Liver (tissue), 9 donors: Measurements from ENCODE around the gene PIGR. TPM values are rescaled to one million over a fixed set of nuclear protein-coding genes. Genes with fewer than 3 reads are reported as not detected.

Source experiments
- DNase-seq: peaks from one replicate; pipeline ENCODE4 v3.0.0-alpha.2; 2017; ENCODE audit warnings: low spot score
- H3K27ac ChIP-seq, 2 donors: one replicate each; pipeline ENCODE4 v1.7.0; 2013; ENCODE audit warnings: inconsistent platforms in 2 of 2, low read length in 2 of 2, control low read depth in 1 of 2, low read depth in 1 of 2, mild to moderate bottlenecking in 1 of 2
- H3K27me3 ChIP-seq, 4 donors: one replicate each; pipeline versions ENCODE4 v1.6.1 to v1.7.0; 2013; ENCODE audit warnings: low read length in 3 of 4, inconsistent platforms in 1 of 4, mild to moderate bottlenecking in 1 of 4, moderate library complexity in 1 of 4; ENCODE audit not compliant: control insufficient read depth in 4 of 4, insufficient read depth in 4 of 4
- H3K36me3 ChIP-seq, 4 donors: one replicate each; pipeline versions ENCODE4 v1.6.1 to v1.7.0; 2013; ENCODE audit warnings: low read length in 3 of 4, mild to moderate bottlenecking in 3 of 4, low read depth in 1 of 4, moderate library complexity in 1 of 4; ENCODE audit not compliant: control insufficient read depth in 4 of 4, insufficient read depth in 3 of 4
- H3K4me1 ChIP-seq, 4 donors: one replicate each; pipeline versions ENCODE4 v1.6.1 to v1.7.0; 2013; ENCODE audit warnings: low read length in 3 of 4, mild to moderate bottlenecking in 3 of 4, moderate library complexity in 1 of 4; ENCODE audit not compliant: control insufficient read depth in 4 of 4, insufficient read depth in 4 of 4
- H3K4me3 ChIP-seq, 3 donors: one replicate each; pipeline versions ENCODE4 v1.6.1 to v1.7.0; 2013; ENCODE audit warnings: low read length in 3 of 3, control low read depth in 1 of 3, low read depth in 1 of 3, mild to moderate bottlenecking in 1 of 3
- H3K9ac ChIP-seq, 2 donors: one replicate each; pipeline ENCODE4 v1.7.0; 2013; ENCODE audit warnings: low read length in 2 of 2, mild to moderate bottlenecking in 2 of 2, moderate library complexity in 2 of 2, control low read depth in 1 of 2, low read depth in 1 of 2
- H3K9me3 ChIP-seq, 4 donors: one replicate each; pipeline versions ENCODE4 v1.6.1 to v1.7.0; 2013; ENCODE audit warnings: low read length in 3 of 4; ENCODE audit not compliant: control insufficient read depth in 4 of 4
- ATF3 ChIP-seq: IDR thresholded peaks from 2 replicates; pipeline ENCODE4 v1.6.1; 2016; ENCODE audit warnings: antibody characterized with exemption
- CTCF ChIP-seq: fragments of 150-350 bp; IDR thresholded peaks from 2 replicates; pipeline ENCODE4 v1.5.1; 2017; ENCODE audit warnings: improper control_type of control experiment, low read depth, low read length; ENCODE audit not compliant: missing input control
- EGR1 ChIP-seq, 2 donors: IDR thresholded peaks; 2 replicates each; pipeline ENCODE4 v1.6.1; 2016 to 2018; ENCODE audit warnings: antibody characterized with exemption in 2 of 2, low read depth in 2 of 2
- FOXA1 ChIP-seq: IDR thresholded peaks from 2 replicates; pipeline ENCODE4 v1.6.1; 2016; ENCODE audit warnings: antibody characterized with exemption
- FOXA2 ChIP-seq: IDR thresholded peaks from 2 replicates; pipeline ENCODE4 v1.6.1; 2016; ENCODE audit warnings: antibody characterized with exemption
- GABPA ChIP-seq, 2 donors: IDR thresholded peaks in 1 of 2; conservative IDR thresholded peaks in 1 of 2; 2 replicates each; pipeline ENCODE4 v1.6.1; 2016; ENCODE audit warnings: antibody characterized with exemption in 2 of 2, mild to moderate bottlenecking in 1 of 2, moderate library complexity in 1 of 2
- HNF4A ChIP-seq, 2 donors: conservative IDR thresholded peaks; 2 replicates each; pipeline ENCODE4 v1.6.1; 2016; ENCODE audit warnings: antibody characterized with exemption in 2 of 2, mild to moderate bottlenecking in 2 of 2
- HNF4G ChIP-seq: IDR thresholded peaks from 2 replicates; pipeline ENCODE4 v1.6.1; 2016; ENCODE audit warnings: antibody characterized with exemption
- JUND ChIP-seq, 2 donors: IDR thresholded peaks; 2 replicates each; pipeline ENCODE4 v1.6.1; 2016; ENCODE audit warnings: antibody characterized with exemption in 2 of 2
- MAX ChIP-seq: IDR thresholded peaks from 2 replicates; pipeline ENCODE4 v1.6.1; 2016; ENCODE audit warnings: antibody characterized with exemption
- NR2F2 ChIP-seq: IDR thresholded peaks from 2 replicates; pipeline ENCODE4 v1.6.1; 2016; ENCODE audit warnings: antibody characterized with exemption
- RAD21 ChIP-seq, 2 donors: IDR thresholded peaks; 2 replicates each; pipeline ENCODE4 v1.6.1; 2016; ENCODE audit warnings: antibody characterized with exemption in 2 of 2, mild to moderate bottlenecking in 2 of 2
- RXRA ChIP-seq, 2 donors: IDR thresholded peaks; 2 replicates each; pipeline ENCODE4 v1.6.1; 2017 to 2018; ENCODE audit warnings: antibody characterized with exemption in 2 of 2, mild to moderate bottlenecking in 1 of 2
- SP1 ChIP-seq: IDR thresholded peaks from 2 replicates; pipeline ENCODE4 v1.6.1; 2018; ENCODE audit warnings: antibody characterized with exemption, mild to moderate bottlenecking
- TAF1 ChIP-seq: conservative IDR thresholded peaks from 2 replicates; pipeline ENCODE4 v1.6.1; 2016; ENCODE audit warnings: antibody characterized with exemption, mild to moderate bottlenecking
- ZBTB33 ChIP-seq: IDR thresholded peaks from 2 replicates; pipeline ENCODE4 v1.6.1; 2016; ENCODE audit warnings: antibody characterized with exemption
- WGBS: extraction: QIAGEN DNeasy Blood & Tissue Kit; methylation state at CpG from one replicate; pipeline ENCODE4 v1.1.7; 2013; 5-methylcytosine and 5-hydroxymethylcytosine counted together
- polyA plus RNA-seq, 2 donors: library from polyadenylated mRNA; stranded (reverse) in 1 of 2; unstranded in 1 of 2; fragments of 200-250 nt in 1 of 2; fragments of >200 nt in 1 of 2; fragmentation: Nextera tagmentation in 1 of 2; extraction: Ambion mirVana in 1 of 2; gene quantifications; one replicate each; pipeline versions ENCODE4 v1.2.1 to v1.2.3, GENCODE V29; 2013 to 2015
- total RNA-seq, 2 donors: library from RNA; depleted of rRNA; stranded (reverse); fragments of >200 nt; gene quantifications; one replicate each; pipeline ENCODE4 v1.2.3, GENCODE V29; 2014
- donor health status: healthy.
- donor health status: healthy.
- donor health status: healthy.
- donor health status: healthy.
- donor health status: healthy.

PIGR gene
- total and polyA plus RNA-seq, 4 donors = 0.09 to 43.3 (median 14.1) TPM

- Histone ChIP-seq H3K36me3 (no peaks in the 10 kb centered on the region), H3K27ac (no peak overlapping the region), H3K4me1 (no peaks in the 10 kb centered on the region), H3K9me3 (peaks cover 3 to 7% (median 7%) of the 10 kb centered on the region in 4 donors), H3K4me3 (no peak overlapping the region), H3K27me3 (no peaks in the 10 kb centered on the region), H3K9ac (no peak overlapping the region)
- WGBS = 64% methylated on average over 3 of the region's 3 CpGs
- TF ChIP-seq NR2F2 = no peak
- no peak for TF ChIP-seq ZBTB33
- no peak for TF ChIP-seq MAX
- TF ChIP-seq TAF1 = no peak
- TF ChIP-seq EGR1 (IDR thresholded peaks at IDR 0.05; ENCODE audit: low read depth in 2 of 2) = no peak
- no peak for TF ChIP-seq SP1
- no peak for TF ChIP-seq ATF3
- TF ChIP-seq RAD21 (IDR thresholded peaks at IDR 0.05) = no peak
- no peak for TF ChIP-seq FOXA2
- no peak for TF ChIP-seq GABPA (IDR thresholded peaks at IDR 0.05 in 1 of 2, conservative IDR thresholded peaks at IDR 0.05 in 1 of 2)
- TF ChIP-seq FOXA1 = no peak
- no peak for TF ChIP-seq CTCF
- no peak for DNase-seq
Observed at GRCh38 chr1:206882555-206882954, 63.7 kb downstream of the PIGR start.

GRCh38 chr1:206880314-206880713 is 66.0 kb downstream of the PIGR start:
- H3K27ac ChIP-seq = no peak overlapping the region
- 78% methylated on average over 3 of the region's 3 CpGs for WGBS
- DNase-seq = no peak

More at GRCh38 chr1:206880314-206880713, 66.0 kb downstream of the PIGR start:
- no peaks in the 10 kb centered on the region for H3K27me3 ChIP-seq
- H3K9ac ChIP-seq = no peak overlapping the region
- H3K4me1 ChIP-seq = no peaks in the 10 kb centered on the region
- peaks cover 6 to 8% (median 7%) of the 10 kb centered on the region in 4 donors for H3K9me3 ChIP-seq
- no peaks in the 10 kb centered on the region for H3K36me3 ChIP-seq
- no peak overlapping the region for H3K4me3 ChIP-seq
- TF ChIP-seq EGR1 (IDR thresholded peaks at IDR 0.05; ENCODE audit: low read depth in 2 of 2) (no peak), HNF4G (no peak), ATF3 (no peak), HNF4A (conservative IDR thresholded peaks at IDR 0.05) (no peak), RXRA (IDR thresholded peaks at IDR 0.05) (no peak), TAF1 (no peak), JUND (IDR thresholded peaks at IDR 0.05) (no peak), CTCF (no peak), RAD21 (IDR thresholded peaks at IDR 0.05) (no peak), ZBTB33 (no peak), MAX (no peak), GABPA (IDR thresholded peaks at IDR 0.05 in 1 of 2, conservative IDR thresholded peaks at IDR 0.05 in 1 of 2) (no peak)
